DND-41 (cell line): Measurements from ENCODE around the gene SLC25A22.

ENCODE experiments used
- ATAC-seq: fragments of 200-7000 bp; cut with Tn5 transposase; 3 replicates; pipeline ENCODE4 v1.9.1; 2021; ENCODE audit warnings: low read depth; ENCODE audit not compliant: insufficient read depth
- DNase-seq: peaks from one replicate; pipeline ENCODE4 v3.0.0-alpha.2; 2020
- H2AFZ ChIP-seq: 2 replicates; pipeline ENCODE4 v1.6.0; 2012; ENCODE audit warnings: low read depth, low read length
- H3K27ac ChIP-seq: 2 replicates; pipeline ENCODE4 v1.5.1; 2012; ENCODE audit warnings: low read length, inconsistent platforms
- H3K27me3 ChIP-seq: fragments of 200-600 bp; sonication (generic); 2 replicates; pipeline ENCODE4 v1.6.0; 2012; ENCODE audit warnings: low read length, mild to moderate bottlenecking, inconsistent platforms; ENCODE audit not compliant: insufficient read depth, poor library complexity
- H3K36me3 ChIP-seq: 2 replicates; pipeline ENCODE4 v1.5.1; 2012; ENCODE audit warnings: low read length, inconsistent platforms; ENCODE audit not compliant: insufficient read depth
- H3K4me1 ChIP-seq: 2 replicates; pipeline ENCODE4 v1.5.1; 2012; ENCODE audit warnings: mild to moderate bottlenecking, low read length; ENCODE audit not compliant: insufficient read depth
- H3K4me2 ChIP-seq: 2 replicates; pipeline ENCODE4 v1.6.0; 2012; ENCODE audit warnings: mild to moderate bottlenecking, moderate library complexity, low read length, inconsistent platforms; ENCODE audit not compliant: insufficient read depth
- H3K4me3 ChIP-seq, 2 experiments: fragments of 200-600 bp in 1 of 2; shearing (Covaris generic) in 1 of 2; 2 replicates each; pipeline ENCODE4 v1.5.1; 2012 to 2016; ENCODE audit warnings: inconsistent platforms in 2 of 2, low read length in 2 of 2, mild to moderate bottlenecking in 2 of 2, low read depth in 1 of 2, moderate library complexity in 1 of 2
- H3K79me2 ChIP-seq: 2 replicates; pipeline ENCODE4 v1.6.0; 2012; ENCODE audit warnings: low read length, inconsistent platforms; ENCODE audit not compliant: insufficient read depth
- H3K9ac ChIP-seq: 2 replicates; pipeline ENCODE4 v1.6.0; 2012; ENCODE audit warnings: low read depth, mild to moderate bottlenecking, inconsistent platforms, low read length, moderate library complexity
- H3K9me3 ChIP-seq: 2 replicates; pipeline ENCODE4 v1.5.1; 2012; ENCODE audit warnings: low read length, moderate library complexity, mild to moderate bottlenecking, inconsistent platforms; ENCODE audit not compliant: insufficient read depth, severe bottlenecking
- H4K20me1 ChIP-seq: 2 replicates; pipeline ENCODE4 v1.6.0; 2012; ENCODE audit warnings: low read length; ENCODE audit not compliant: insufficient read depth
- EZH2 ChIP-seq: IDR thresholded peaks from 3 replicates; pipeline ENCODE4 v1.6.1; 2012; ENCODE audit warnings: borderline replicate concordance, low read depth, mild to moderate bottlenecking, moderate library complexity, low read length, inconsistent platforms; ENCODE audit not compliant: severe bottlenecking
- TF ChIP-seq, protein P1 (sequence below): IDR thresholded peaks from 2 replicates; pipeline ENCODE4 v1.5.1; 2012; ENCODE audit warnings: borderline replicate concordance, low read length, moderate library complexity, mild to moderate bottlenecking; ENCODE audit not compliant: poor library complexity, severe bottlenecking; ENCODE audit errors: extremely low read depth

Gene SLC25A22

DNA sequence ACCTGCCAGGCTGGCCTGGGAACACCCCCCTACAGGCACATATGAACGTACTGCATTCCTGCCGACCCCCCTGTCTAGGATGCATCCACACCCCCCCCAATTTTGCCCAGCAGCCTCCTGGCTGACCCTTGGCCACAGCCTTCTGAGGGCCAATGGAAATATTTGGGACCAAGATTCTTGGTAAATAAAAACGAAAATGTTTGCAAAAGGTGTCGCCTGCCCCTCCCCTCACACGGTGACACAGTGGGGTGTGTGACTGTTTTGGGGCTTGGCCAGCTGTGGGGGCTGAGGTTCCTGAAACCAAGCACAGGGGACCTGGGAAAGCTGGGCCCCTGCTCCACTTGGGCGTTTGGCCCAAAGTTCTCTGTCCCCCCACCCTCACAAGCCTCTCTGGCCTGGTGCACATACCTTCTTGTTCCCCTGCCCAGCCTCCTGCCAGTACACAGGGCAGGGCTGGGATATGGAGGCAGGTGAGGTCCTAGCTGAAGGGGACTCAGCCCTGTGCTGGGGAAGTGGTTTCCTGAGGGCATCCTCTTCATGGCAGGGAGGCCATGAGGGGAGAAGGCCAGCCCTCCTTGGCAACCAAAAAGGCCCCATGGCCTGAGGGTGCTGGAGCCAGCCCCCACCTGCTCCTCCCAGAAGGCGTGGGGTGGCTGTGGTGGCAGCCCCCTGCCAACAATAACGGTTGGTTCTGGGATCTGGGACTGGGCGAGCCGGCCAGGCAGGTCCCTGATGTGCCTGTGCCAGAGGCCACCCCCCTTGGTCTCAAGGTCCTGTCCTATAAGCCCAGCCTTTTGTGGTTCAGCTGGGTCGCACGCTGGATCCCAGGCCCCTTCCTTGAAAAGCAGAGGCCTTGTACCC, 27.5 kb upstream of the SLC25A22 start:
- Histone ChIP-seq H4K20me1 (peaks cover 41% of the 10 kb centered on the region), H3K79me2 (peaks cover 14% of the 10 kb centered on the region), H3K4me3 (no peak overlapping the region), H3K27me3 (peaks cover 41% of the 10 kb centered on the region), H3K9ac (no peak overlapping the region), H3K9me3 (no peaks in the 10 kb centered on the region), H2AFZ (no peak overlapping the region), H3K27ac (no peak overlapping the region), H3K4me2 (peak overlapping the region; percentile 80), H3K4me1 (peaks cover 30% of the 10 kb centered on the region), H3K36me3 (peaks cover 39% of the 10 kb centered on the region)
- ATAC-seq (no peak), DNase-seq (no peak)
- no peak for TF ChIP-seq EZH2
- TF ChIP-seq, protein P1, sequence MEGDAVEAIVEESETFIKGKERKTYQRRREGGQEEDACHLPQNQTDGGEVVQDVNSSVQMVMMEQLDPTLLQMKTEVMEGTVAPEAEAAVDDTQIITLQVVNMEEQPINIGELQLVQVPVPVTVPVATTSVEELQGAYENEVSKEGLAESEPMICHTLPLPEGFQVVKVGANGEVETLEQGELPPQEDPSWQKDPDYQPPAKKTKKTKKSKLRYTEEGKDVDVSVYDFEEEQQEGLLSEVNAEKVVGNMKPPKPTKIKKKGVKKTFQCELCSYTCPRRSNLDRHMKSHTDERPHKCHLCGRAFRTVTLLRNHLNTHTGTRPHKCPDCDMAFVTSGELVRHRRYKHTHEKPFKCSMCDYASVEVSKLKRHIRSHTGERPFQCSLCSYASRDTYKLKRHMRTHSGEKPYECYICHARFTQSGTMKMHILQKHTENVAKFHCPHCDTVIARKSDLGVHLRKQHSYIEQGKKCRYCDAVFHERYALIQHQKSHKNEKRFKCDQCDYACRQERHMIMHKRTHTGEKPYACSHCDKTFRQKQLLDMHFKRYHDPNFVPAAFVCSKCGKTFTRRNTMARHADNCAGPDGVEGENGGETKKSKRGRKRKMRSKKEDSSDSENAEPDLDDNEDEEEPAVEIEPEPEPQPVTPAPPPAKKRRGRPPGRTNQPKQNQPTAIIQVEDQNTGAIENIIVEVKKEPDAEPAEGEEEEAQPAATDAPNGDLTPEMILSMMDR: no peak

- Histone ChIP-seq H4K20me1 (peaks cover 46% of the 10 kb centered on the region), H3K9me3 (no peaks in the 10 kb centered on the region), H3K27me3 (peaks cover 40% of the 10 kb centered on the region), H3K4me2 (no peak overlapping the region), H3K4me3 (no peak overlapping the region), H2AFZ (no peak overlapping the region), H3K79me2 (peaks cover 20% of the 10 kb centered on the region), H3K9ac (no peak overlapping the region), H3K27ac (no peak overlapping the region), H3K36me3 (peaks cover 39% of the 10 kb centered on the region), H3K4me1 (peaks cover 37% of the 10 kb centered on the region)
- ATAC-seq (no peak), DNase-seq (no peak)
- TF ChIP-seq, protein P1: no peak
- TF ChIP-seq EZH2: no peak
Observed at GRCh38 chr11:824942-825341, 26.9 kb upstream of the SLC25A22 start.

- H3K9ac ChIP-seq: no peak overlapping the region
- TF ChIP-seq EZH2: no peak
- TF ChIP-seq, protein P1: no peak
- no peak overlapping the region for H3K4me2 ChIP-seq
- ATAC-seq: no peak
- no peaks in the 10 kb centered on the region for H3K9me3 ChIP-seq
- DNase-seq: no peak
- peaks cover 38% of the 10 kb centered on the region for H3K4me1 ChIP-seq
- H3K79me2 ChIP-seq: peaks cover 23% of the 10 kb centered on the region
- no peak overlapping the region for H3K27ac ChIP-seq
- no peak overlapping the region for H2AFZ ChIP-seq
- H3K36me3 ChIP-seq: peaks cover 39% of the 10 kb centered on the region
- H4K20me1 ChIP-seq: peaks cover 46% of the 10 kb centered on the region
- no peak overlapping the region for H3K4me3 ChIP-seq
- H3K27me3 ChIP-seq: peaks cover 35% of the 10 kb centered on the region
Observed at GRCh38 chr11:824292-824880, 26.3 kb upstream of the SLC25A22 start.
